GM20000 (cell line): Measurements from ENCODE around the gene RTL1.

ENCODE experiments used
- DNase-seq: peaks from one replicate; pipeline ENCODE4 v3.0.0; 2012; ENCODE audit warnings: low spot score
- CTCF ChIP-seq: IDR thresholded peaks from 2 replicates; pipeline ENCODE4 v1.5.1; 2012; ENCODE audit warnings: mild to moderate bottlenecking, control low read depth; ENCODE audit errors: extremely low read depth, missing control alignments

RTL1 gene

GRCh38 chr14:100879782-100880181 lies 23.7 kb downstream of the RTL1 start:
- no peak for DNase-seq
- no peak for TF ChIP-seq CTCF

GRCh38 chr14:100879194-100879593 lies 24.3 kb downstream of the RTL1 start:
- TF ChIP-seq CTCF: no peak
- no peak for DNase-seq

- TF ChIP-seq CTCF: no peak
- DNase-seq: no peak
Observed at GRCh38 chr14:100878271-100879146, 25.0 kb downstream of the RTL1 start.

GRCh38 chr14:100875861-100876590 lies 27.5 kb downstream of the RTL1 start:
- no peak for TF ChIP-seq CTCF
- no peak for DNase-seq

- TF ChIP-seq CTCF: no peak
- DNase-seq: no peak
Observed at GRCh38 chr14:100875126-100875525, 28.4 kb downstream of the RTL1 start.

- no peak for DNase-seq
- no peak for TF ChIP-seq CTCF
Observed at GRCh38 chr14:100874411-100875091, 29.0 kb downstream of the RTL1 start.

- TF ChIP-seq CTCF: no peak
- no peak for DNase-seq
Observed at GRCh38 chr14:100874051-100874410, 29.5 kb downstream of the RTL1 start.
